Cardiac fibroblast (primary cell): ENCODE results near the gene OSBPL3.

Experiments used
- DNase-seq, 2 donors: peaks; one replicate each; pipeline versions ENCODE4 v3.0.0 to v3.0.0-alpha.2; 2010; ENCODE audit warnings: low read depth in 2 of 2
- H3K4me3 ChIP-seq, 2 donors: replicated peaks in 1 of 2; 1 replicate in 1 of 2; 2 replicates in 1 of 2; pipeline ENCODE4 v1.5.1; 2011; ENCODE audit warnings: low read depth in 2 of 2, low read length in 2 of 2, mild to moderate bottlenecking in 2 of 2, moderate library complexity in 1 of 2
- CTCF ChIP-seq: IDR thresholded peaks from one replicate; pipeline ENCODE4 v1.5.1; 2011; ENCODE audit warnings: low read depth, mild to moderate bottlenecking, low read length, inconsistent platforms

Gene OSBPL3

GRCh38 chr7:24933298-24933697 lies 46.7 kb downstream of the OSBPL3 start:
- no peak for TF ChIP-seq CTCF
- no peak overlapping the region for H3K4me3 ChIP-seq
- DNase-seq = no peak

GRCh38 chr7:24932815-24933214 lies 47.2 kb downstream of the OSBPL3 start:
- TF ChIP-seq CTCF = no peak
- H3K4me3 ChIP-seq = no peak overlapping the region
- DNase-seq = no peak

- DNase-seq = no peak
- no peak overlapping the region for H3K4me3 ChIP-seq
- TF ChIP-seq CTCF = no peak
Measured at GRCh38 chr7:24932389-24932788, 47.6 kb downstream of the OSBPL3 start.

- no peak overlapping the region for H3K4me3 ChIP-seq
- no peak for DNase-seq
- no peak for TF ChIP-seq CTCF
Measured at GRCh38 chr7:24931844-24932243, 48.1 kb downstream of the OSBPL3 start.

GRCh38 chr7:24930856-24931255 lies 49.1 kb downstream of the OSBPL3 start:
- TF ChIP-seq CTCF = no peak
- peak in 1 of 2 donors; percentile 26 for DNase-seq
- no peak overlapping the region for H3K4me3 ChIP-seq

GRCh38 chr7:24926623-24927524 lies 53.1 kb downstream of the OSBPL3 start:
- no peak for TF ChIP-seq CTCF
- DNase-seq = peak; percentile 29 to 83
- H3K4me3 ChIP-seq = no peak overlapping the region
